GM23248 (cell line): ENCODE data around the gene TTC1.

Experiments used
- EZH2 ChIP-seq: fragments of 200-600 bp; sonication (generic); IDR thresholded peaks from 2 replicates; pipeline ENCODE4 v1.6.1; 2018; ENCODE audit warnings: antibody characterized with exemption, mild to moderate bottlenecking; ENCODE audit not compliant: insufficient read depth, poor library complexity, severe bottlenecking
- EZH2phosphoT487 ChIP-seq: fragments of 200-600 bp; sonication (generic); IDR thresholded peaks from 2 replicates; pipeline ENCODE4 v1.6.1; 2018; ENCODE audit warnings: antibody characterized with exemption, moderate library complexity, mild to moderate bottlenecking, low read depth; ENCODE audit not compliant: insufficient read depth

- TF ChIP-seq EZH2 (no peak), EZH2phosphoT487 (no peak)
These were observed 13.0 kb downstream of the TTC1 start for GRCh38 chr5:160021831-160022446.
